Measurements from ENCODE around the gene LAG3. TPM values are rescaled to one million over a fixed set of nuclear protein-coding genes. Genes with fewer than 3 reads are reported as not detected.

The LAG3 gene
- polyA plus RNA-seq, 1 donor (not counting 4 experiments of a cell fraction or from before 2014, with no cell fraction given): 0.09 TPM

DNA sequence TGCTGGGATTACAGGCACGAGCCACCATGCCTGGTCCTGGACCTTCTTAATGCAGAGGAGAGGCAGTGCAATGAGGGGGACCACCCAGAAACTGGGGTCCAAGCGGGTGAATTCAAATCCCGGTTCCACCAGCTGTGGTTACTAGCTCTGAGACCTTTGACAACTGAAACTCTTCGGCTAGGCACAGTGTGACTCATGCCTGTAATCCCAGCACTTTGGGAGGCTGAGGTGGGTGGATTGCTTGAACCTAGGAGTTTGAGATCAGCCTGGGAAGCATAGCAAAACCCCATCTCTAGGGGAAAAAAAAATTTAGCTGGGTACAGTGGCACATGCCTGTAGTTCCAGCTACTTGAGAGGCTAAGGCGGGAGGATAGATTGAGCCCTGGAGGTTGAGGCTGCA is 12.0 kb downstream of the LAG3 start:
- Histone ChIP-seq H3K9me3 (ENCODE audit: control insufficient read depth, low read depth, low read length) (no peaks in the 10 kb centered on the region), H2AFZ (ENCODE audit: control insufficient read depth, low read length) (no peak overlapping the region), H3K9ac (ENCODE audit: control insufficient read depth, extremely low read depth, insufficient read depth, low read length) (no peak overlapping the region), H3K27ac (ENCODE audit: control insufficient read depth, insufficient read depth, low read length) (no peak overlapping the region), H4K20me1 (ENCODE audit: control insufficient read depth, extremely low read depth, insufficient read depth, low read length) (no peaks in the 10 kb centered on the region), H3K4me3 (ENCODE audit: control insufficient read depth in 2 of 3, extremely low read depth in 1 of 3, insufficient read depth in 2 of 3, low read depth in 1 of 3, low read length in 3 of 3) (no peak overlapping the region), H3K4me1 (ENCODE audit: control insufficient read depth, extremely low read depth, insufficient read depth, low read length) (no peaks in the 10 kb centered on the region), H3K79me2 (ENCODE audit: control insufficient read depth, insufficient read depth, low read length) (no peaks in the 10 kb centered on the region), H3K4me2 (ENCODE audit: control insufficient read depth, extremely low read depth, insufficient read depth, low read depth, low read length) (no peak overlapping the region), H3K9me1 (ENCODE audit: control insufficient read depth, extremely low read depth, insufficient read depth, low read length) (no peaks in the 10 kb centered on the region), H3K36me3 (ENCODE audit: control insufficient read depth in 2 of 2, extremely low read depth in 1 of 2, insufficient read depth in 2 of 2, low read length in 2 of 2) (no peaks in the 10 kb centered on the region), H3K27me3 (ENCODE audit: control insufficient read depth, extremely low read depth, insufficient read depth, low read length) (peaks cover 5% of the 10 kb centered on the region)
- FAIRE-seq: no peak
- no peak for TF ChIP-seq EZH2 (IDR thresholded peaks at IDR 0.05; ENCODE audit: low read length)
- TF ChIP-seq, protein P1, sequence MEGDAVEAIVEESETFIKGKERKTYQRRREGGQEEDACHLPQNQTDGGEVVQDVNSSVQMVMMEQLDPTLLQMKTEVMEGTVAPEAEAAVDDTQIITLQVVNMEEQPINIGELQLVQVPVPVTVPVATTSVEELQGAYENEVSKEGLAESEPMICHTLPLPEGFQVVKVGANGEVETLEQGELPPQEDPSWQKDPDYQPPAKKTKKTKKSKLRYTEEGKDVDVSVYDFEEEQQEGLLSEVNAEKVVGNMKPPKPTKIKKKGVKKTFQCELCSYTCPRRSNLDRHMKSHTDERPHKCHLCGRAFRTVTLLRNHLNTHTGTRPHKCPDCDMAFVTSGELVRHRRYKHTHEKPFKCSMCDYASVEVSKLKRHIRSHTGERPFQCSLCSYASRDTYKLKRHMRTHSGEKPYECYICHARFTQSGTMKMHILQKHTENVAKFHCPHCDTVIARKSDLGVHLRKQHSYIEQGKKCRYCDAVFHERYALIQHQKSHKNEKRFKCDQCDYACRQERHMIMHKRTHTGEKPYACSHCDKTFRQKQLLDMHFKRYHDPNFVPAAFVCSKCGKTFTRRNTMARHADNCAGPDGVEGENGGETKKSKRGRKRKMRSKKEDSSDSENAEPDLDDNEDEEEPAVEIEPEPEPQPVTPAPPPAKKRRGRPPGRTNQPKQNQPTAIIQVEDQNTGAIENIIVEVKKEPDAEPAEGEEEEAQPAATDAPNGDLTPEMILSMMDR (optimal IDR thresholded peaks at IDR 0.05 in 1 of 3, IDR thresholded peaks at IDR 0.05 in 1 of 3, conservative IDR thresholded peaks at IDR 0.05 in 1 of 3; ENCODE audit: extremely low read depth in 1 of 3, insufficient read depth in 2 of 3, low read length in 3 of 3): no peak
- dilution Hi-C loops (cut with MboI; ENCODE audit: extremely low pct_ligation_motif_present, low sequenced_read_pairs): no loop called here
- DNase-seq (ENCODE audit: low read depth, low spot score): no peak

DNA sequence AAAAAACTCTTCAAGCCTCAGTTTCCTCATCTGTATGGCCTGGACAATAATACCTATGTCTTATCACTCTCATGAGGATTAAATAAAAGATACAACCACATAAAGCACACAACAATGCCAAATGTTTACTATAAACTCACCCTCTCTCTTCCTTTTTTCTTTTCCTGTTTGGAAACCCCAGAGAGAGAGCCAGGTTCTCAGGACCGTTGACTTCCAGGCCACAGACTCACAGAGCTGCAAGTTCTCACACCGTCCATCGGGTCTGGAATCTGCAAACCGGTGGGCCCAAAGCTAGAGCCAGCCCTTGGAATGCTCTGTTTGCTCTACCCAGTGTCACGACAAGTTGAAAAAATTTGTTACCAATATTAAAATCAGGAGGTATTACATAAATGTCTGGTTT is 12.4 kb downstream of the LAG3 start:
- H3K9ac ChIP-seq (ENCODE audit: control insufficient read depth, extremely low read depth, insufficient read depth, low read length): no peak overlapping the region
- no peaks in the 10 kb centered on the region for H3K36me3 ChIP-seq (ENCODE audit: control insufficient read depth in 2 of 2, extremely low read depth in 1 of 2, insufficient read depth in 2 of 2, low read length in 2 of 2)
- H3K27ac ChIP-seq (ENCODE audit: control insufficient read depth, insufficient read depth, low read length): no peak overlapping the region
- no peaks in the 10 kb centered on the region for H3K4me1 ChIP-seq (ENCODE audit: control insufficient read depth, extremely low read depth, insufficient read depth, low read length)
- DNase-seq (ENCODE audit: low read depth, low spot score) (no peak), FAIRE-seq (no peak)
- no peaks in the 10 kb centered on the region for H4K20me1 ChIP-seq (ENCODE audit: control insufficient read depth, extremely low read depth, insufficient read depth, low read length)
- H3K4me3 ChIP-seq (ENCODE audit: control insufficient read depth in 2 of 3, extremely low read depth in 1 of 3, insufficient read depth in 2 of 3, low read depth in 1 of 3, low read length in 3 of 3): no peak overlapping the region
- dilution Hi-C loops (cut with MboI; ENCODE audit: extremely low pct_ligation_motif_present, low sequenced_read_pairs): no loop called here
- no peaks in the 10 kb centered on the region for H3K9me1 ChIP-seq (ENCODE audit: control insufficient read depth, extremely low read depth, insufficient read depth, low read length)
- TF ChIP-seq, protein P1 (optimal IDR thresholded peaks at IDR 0.05 in 1 of 3, IDR thresholded peaks at IDR 0.05 in 1 of 3, conservative IDR thresholded peaks at IDR 0.05 in 1 of 3; ENCODE audit: extremely low read depth in 1 of 3, insufficient read depth in 2 of 3, low read length in 3 of 3): no peak
- TF ChIP-seq EZH2 (IDR thresholded peaks at IDR 0.05; ENCODE audit: low read length): no peak
- peaks cover 8% of the 10 kb centered on the region for H3K27me3 ChIP-seq (ENCODE audit: control insufficient read depth, extremely low read depth, insufficient read depth, low read length)
- no peaks in the 10 kb centered on the region for H3K9me3 ChIP-seq (ENCODE audit: control insufficient read depth, low read depth, low read length)
- no peak overlapping the region for H2AFZ ChIP-seq (ENCODE audit: control insufficient read depth, low read length)
- no peak overlapping the region for H3K4me2 ChIP-seq (ENCODE audit: control insufficient read depth, extremely low read depth, insufficient read depth, low read depth, low read length)
- H3K79me2 ChIP-seq (ENCODE audit: control insufficient read depth, insufficient read depth, low read length): no peaks in the 10 kb centered on the region
